Tibial nerve (tissue), 4 donors: ENCODE data around the gene CENPL.

Source experiments
- EP300 ChIP-seq, 2 donors: sonication (generic); formaldehyde crosslinking; IDR thresholded peaks; one replicate each; pipeline ENCODE4 v1.6.1; 2017; ENCODE audit warnings: antibody characterized with exemption in 2 of 2, mild to moderate bottlenecking in 1 of 2
- POLR2A ChIP-seq, 2 donors: fragments of 450-650 bp; IDR thresholded peaks; one replicate each; pipeline ENCODE4 v1.6.1; 2017; ENCODE audit warnings: antibody characterized with exemption in 2 of 2, mild to moderate bottlenecking in 2 of 2, moderate library complexity in 2 of 2
- TF ChIP-seq, protein P1 (sequence below), 5 experiments: fragments of 200-600 bp in 3 of 5; fragments of 450-650 bp in 2 of 5; sonication (generic) in 3 of 5; IDR thresholded peaks; one replicate each; pipeline ENCODE4 v1.5.1; 2016 to 2019; ENCODE audit warnings: antibody characterized with exemption in 5 of 5, mild to moderate bottlenecking in 3 of 5, moderate library complexity in 2 of 5

DNA sequence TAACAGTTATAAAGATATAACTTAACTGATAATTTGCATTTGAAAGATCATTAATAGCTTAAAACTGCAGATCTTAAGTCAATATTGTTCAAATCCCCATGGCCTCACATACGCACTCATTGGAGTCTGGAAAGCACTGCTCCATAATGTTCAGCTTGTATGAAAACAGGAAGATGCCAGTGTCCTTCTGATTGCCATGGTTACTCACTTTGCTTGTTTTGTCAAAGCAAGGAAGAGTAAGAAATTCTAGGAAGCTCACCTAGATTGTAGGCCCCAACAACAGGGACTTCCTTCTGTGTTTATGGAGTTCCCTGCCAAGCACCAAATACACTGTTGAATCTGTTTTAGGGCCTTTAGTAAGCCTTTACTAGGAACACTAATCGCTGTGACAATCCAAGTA, 32.2 kb upstream of the CENPL start:
- TF ChIP-seq, protein P1, sequence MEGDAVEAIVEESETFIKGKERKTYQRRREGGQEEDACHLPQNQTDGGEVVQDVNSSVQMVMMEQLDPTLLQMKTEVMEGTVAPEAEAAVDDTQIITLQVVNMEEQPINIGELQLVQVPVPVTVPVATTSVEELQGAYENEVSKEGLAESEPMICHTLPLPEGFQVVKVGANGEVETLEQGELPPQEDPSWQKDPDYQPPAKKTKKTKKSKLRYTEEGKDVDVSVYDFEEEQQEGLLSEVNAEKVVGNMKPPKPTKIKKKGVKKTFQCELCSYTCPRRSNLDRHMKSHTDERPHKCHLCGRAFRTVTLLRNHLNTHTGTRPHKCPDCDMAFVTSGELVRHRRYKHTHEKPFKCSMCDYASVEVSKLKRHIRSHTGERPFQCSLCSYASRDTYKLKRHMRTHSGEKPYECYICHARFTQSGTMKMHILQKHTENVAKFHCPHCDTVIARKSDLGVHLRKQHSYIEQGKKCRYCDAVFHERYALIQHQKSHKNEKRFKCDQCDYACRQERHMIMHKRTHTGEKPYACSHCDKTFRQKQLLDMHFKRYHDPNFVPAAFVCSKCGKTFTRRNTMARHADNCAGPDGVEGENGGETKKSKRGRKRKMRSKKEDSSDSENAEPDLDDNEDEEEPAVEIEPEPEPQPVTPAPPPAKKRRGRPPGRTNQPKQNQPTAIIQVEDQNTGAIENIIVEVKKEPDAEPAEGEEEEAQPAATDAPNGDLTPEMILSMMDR (IDR thresholded peaks at IDR 0.05), result no peak
- TF ChIP-seq POLR2A (IDR thresholded peaks at IDR 0.05), result no peak
- no peak for TF ChIP-seq EP300 (IDR thresholded peaks at IDR 0.05)
